NCI-H2227 (cell line): ENCODE data around the gene SPPL2B.
"Not testable (repeated sequence)": the region's sequence is repeated elsewhere in the genome, so short reads cannot be mapped to it uniquely, and the experiment has no call there.

Experiments
- DNase-seq: peaks from one replicate; lab custom pipeline; 2025; ENCODE audit not compliant: unreplicated experiment; lab: John Stamatoyannopoulos, UW

The SPPL2B gene

GRCh38 chr19:2328401-2329148, at the start of gene SPPL2B, which contains the start of gene LSM7:
Gene SPPL2B (plus strand): TSS chr19:2328684. CDS start chr19:2328710, 26 bp downstream.
Gene LSM7 (minus strand): TSS chr19:2328586. CDS start chr19:2328566, 20 bp downstream.
- peak; percentile 94 for DNase-seq

- no peak for DNase-seq
These were observed 47.7 kb upstream of the SPPL2B start for GRCh38 chr19:2280633-2281264.

- DNase-seq: not testable (repeated sequence)
These were observed 47.0 kb upstream of the SPPL2B start for GRCh38 chr19:2281265-2282061.

- DNase-seq: no peak
These were observed 46.2 kb upstream of the SPPL2B start, which contains the start of gene PEAK3 for GRCh38 chr19:2282062-2282861. Gene PEAK3 (minus strand): TSS chr19:2282175. CDS start chr19:2280931, 1,244 bp downstream.

- no peak for DNase-seq
These were observed 45.6 kb upstream of the SPPL2B start for GRCh38 chr19:2282862-2283237.

GRCh38 chr19:2283835-2284507, 44.5 kb upstream of the SPPL2B start:
- no peak for DNase-seq

- no peak for DNase-seq
These were observed 41.9 kb upstream of the SPPL2B start for GRCh38 chr19:2286402-2287140.

- DNase-seq: no peak
These were observed 40.7 kb upstream of the SPPL2B start for GRCh38 chr19:2287585-2288337.

- DNase-seq: no peak
These were observed 40.1 kb upstream of the SPPL2B start for GRCh38 chr19:2288338-2288817.

GRCh38 chr19:2288818-2289713, 39.4 kb upstream of the SPPL2B start:
- no peak for DNase-seq

- no peak for DNase-seq
These were observed 38.6 kb upstream of the SPPL2B start for GRCh38 chr19:2289714-2290435.

GRCh38 chr19:2290441-2291184, 37.9 kb upstream of the SPPL2B start:
- no peak for DNase-seq

- peak; percentile 56 for DNase-seq
These were observed 37.2 kb upstream of the SPPL2B start for GRCh38 chr19:2291185-2291751.

- DNase-seq: no peak
These were observed 33.7 kb upstream of the SPPL2B start for GRCh38 chr19:2294687-2295335.

- no peak for DNase-seq
These were observed 32.3 kb upstream of the SPPL2B start for GRCh38 chr19:2296141-2296540.
